ENCODE data around the gene MED8.

The MED8 gene

GRCh38 chr1:43346636-43347035 lies 43.0 kb downstream of the MED8 start:
- Histone ChIP-seq H2AFZ (ENCODE audit: low read depth) (no peak overlapping the region), H3K27ac (no peak overlapping the region), H4K20me1 (ENCODE audit: insufficient read depth) (no peaks in the 10 kb centered on the region), H3K36me3 (ENCODE audit: insufficient read depth) (no peaks in the 10 kb centered on the region), H3K4me2 (no peak overlapping the region), H3K79me2 (ENCODE audit: insufficient read depth, low read depth) (no peaks in the 10 kb centered on the region), H3K4me1 (ENCODE audit: low read depth, poor library complexity, severe bottlenecking) (no peaks in the 10 kb centered on the region), H3K9ac (no peak overlapping the region), H3K27me3 (ENCODE audit: insufficient read depth, low read depth) (no peaks in the 10 kb centered on the region), H3K4me3 (IDR thresholded peaks at IDR 0.05; ENCODE audit: insufficient read depth, low read depth, low read length) (no peak overlapping the region)
- no peak for TF ChIP-seq CTCF (conservative IDR thresholded peaks at IDR 0.05; ENCODE audit: low read depth, low read length)

- H2AFZ ChIP-seq (ENCODE audit: low read depth): no peak overlapping the region
- no peak overlapping the region for H3K4me2 ChIP-seq
- H3K4me3 ChIP-seq (IDR thresholded peaks at IDR 0.05; ENCODE audit: insufficient read depth, low read depth, low read length): no peak overlapping the region
- no peak for TF ChIP-seq CTCF (conservative IDR thresholded peaks at IDR 0.05; ENCODE audit: low read depth, low read length)
- no peak overlapping the region for H3K9ac ChIP-seq
- H3K36me3 ChIP-seq (ENCODE audit: insufficient read depth): no peaks in the 10 kb centered on the region
- H3K4me1 ChIP-seq (ENCODE audit: low read depth, poor library complexity, severe bottlenecking): no peaks in the 10 kb centered on the region
- no peak overlapping the region for H3K27ac ChIP-seq
- no peaks in the 10 kb centered on the region for H4K20me1 ChIP-seq (ENCODE audit: insufficient read depth)
- H3K79me2 ChIP-seq (ENCODE audit: insufficient read depth, low read depth): no peaks in the 10 kb centered on the region
- no peaks in the 10 kb centered on the region for H3K27me3 ChIP-seq (ENCODE audit: insufficient read depth, low read depth)
These were observed 44.5 kb downstream of the MED8 start for GRCh38 chr1:43345120-43345519.

- no peak overlapping the region for H3K9ac ChIP-seq
- no peak overlapping the region for H2AFZ ChIP-seq (ENCODE audit: low read depth)
- H3K27ac ChIP-seq: no peak overlapping the region
- H3K4me3 ChIP-seq (IDR thresholded peaks at IDR 0.05; ENCODE audit: insufficient read depth, low read depth, low read length): no peak overlapping the region
- no peaks in the 10 kb centered on the region for H3K27me3 ChIP-seq (ENCODE audit: insufficient read depth, low read depth)
- H3K79me2 ChIP-seq (ENCODE audit: insufficient read depth, low read depth): no peaks in the 10 kb centered on the region
- H3K4me1 ChIP-seq (ENCODE audit: low read depth, poor library complexity, severe bottlenecking): no peaks in the 10 kb centered on the region
- H3K4me2 ChIP-seq: no peak overlapping the region
- H4K20me1 ChIP-seq (ENCODE audit: insufficient read depth): no peaks in the 10 kb centered on the region
- no peak for TF ChIP-seq CTCF (conservative IDR thresholded peaks at IDR 0.05; ENCODE audit: low read depth, low read length)
- no peaks in the 10 kb centered on the region for H3K36me3 ChIP-seq (ENCODE audit: insufficient read depth)
These were observed 45.2 kb downstream of the MED8 start for GRCh38 chr1:43344267-43344850.

DNA sequence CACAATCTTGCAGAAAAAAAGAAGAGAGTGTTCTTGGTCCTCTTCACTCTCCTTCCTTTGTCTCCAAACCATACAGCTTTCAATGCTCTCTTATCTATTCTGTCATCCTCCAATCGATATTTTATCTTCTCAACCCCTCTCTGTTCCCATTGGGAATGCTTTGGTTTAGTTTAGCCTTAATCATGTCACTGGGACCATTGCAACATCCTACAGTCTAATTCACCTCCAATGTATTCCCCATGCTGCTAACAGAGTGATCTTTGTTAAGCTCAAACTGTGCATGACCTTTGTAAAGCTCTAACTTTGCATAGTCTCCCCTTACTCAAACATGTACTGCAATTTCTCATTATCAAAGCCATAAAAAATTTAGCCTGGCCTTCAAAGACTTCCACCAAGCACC lies 49.0 kb downstream of the MED8 start:
- Histone ChIP-seq H3K79me2 (ENCODE audit: insufficient read depth, low read depth) (no peaks in the 10 kb centered on the region), H3K4me1 (ENCODE audit: low read depth, poor library complexity, severe bottlenecking) (no peaks in the 10 kb centered on the region), H2AFZ (ENCODE audit: low read depth) (no peak overlapping the region), H3K9ac (no peak overlapping the region), H3K27ac (no peak overlapping the region), H3K4me3 (IDR thresholded peaks at IDR 0.05; ENCODE audit: insufficient read depth, low read depth, low read length) (no peak overlapping the region), H3K36me3 (ENCODE audit: insufficient read depth) (no peaks in the 10 kb centered on the region), H3K27me3 (ENCODE audit: insufficient read depth, low read depth) (no peaks in the 10 kb centered on the region), H3K4me2 (no peak overlapping the region), H4K20me1 (ENCODE audit: insufficient read depth) (no peaks in the 10 kb centered on the region)
- TF ChIP-seq CTCF (conservative IDR thresholded peaks at IDR 0.05; ENCODE audit: low read depth, low read length): no peak

All from KMS-11 (cell line).